Body of pancreas (tissue), 4 donors: ENCODE measurements around the gene ZDHHC21.
A peak's percentile ranks its signal among the peaks of the same experiment; 100 is the strongest.

Experiments
- CTCF ChIP-seq, 7 experiments: fragments of 450-650 bp in 4 of 7; fragments of 200-600 bp in 3 of 7; sonication (generic) in 3 of 7; IDR thresholded peaks; one replicate each; pipeline ENCODE4 v1.5.1; 2016 to 2019; ENCODE audit warnings: antibody characterized with exemption in 7 of 7
- POLR2A ChIP-seq, 3 donors: fragments of 450-650 bp; IDR thresholded peaks; one replicate each; pipeline ENCODE4 v1.6.1; 2016; ENCODE audit warnings: antibody characterized with exemption in 3 of 3, mild to moderate bottlenecking in 2 of 3

- TF ChIP-seq POLR2A (IDR thresholded peaks at IDR 0.05) (no peak), CTCF (IDR thresholded peaks at IDR 0.05) (peak; percentile 26 to 68 (median 60))
Measured at GRCh38 chr9:14616188-14616982, 76.8 kb downstream of the ZDHHC21 start.
